GM23338 (cell line): ENCODE results near the gene TBC1D9. TPM values are rescaled to one million over a fixed set of nuclear protein-coding genes. Genes with fewer than 3 reads are reported as not detected.

Experiments
- ATAC-seq: fragments of 200-7000 bp; cut with Tn5 transposase; 3 replicates; pipeline ENCODE4 v1.9.1; 2020
- DNase-seq: peaks from one replicate; pipeline ENCODE4 v3.0.0-alpha.2; 2015; ENCODE audit warnings: low spot score
- H2AFZ ChIP-seq: fragments of 200-600 bp; sonication (generic); 2 replicates; pipeline ENCODE4 v1.8.0; 2016; ENCODE audit warnings: antibody characterized with exemption, mild to moderate bottlenecking, moderate library complexity
- H3F3A ChIP-seq: fragments of 200-600 bp; sonication (generic); replicated peaks from 2 replicates; pipeline ENCODE4 v1.8.0; 2017; ENCODE audit warnings: antibody characterized with exemption, mixed run types, low read depth
- H3K27ac ChIP-seq: fragments of 200-600 bp; sonication (generic); 2 replicates; pipeline ENCODE4 v1.6.1; 2016; ENCODE audit warnings: low read depth
- H3K27me3 ChIP-seq: fragments of 200-600 bp; sonication (generic); 2 replicates; pipeline ENCODE4 v1.8.0; 2016; ENCODE audit warnings: mild to moderate bottlenecking, mixed run types, moderate library complexity; ENCODE audit not compliant: insufficient read depth
- H3K36me3 ChIP-seq: fragments of 200-600 bp; sonication (generic); 2 replicates; pipeline ENCODE4 v1.8.0; 2016; ENCODE audit warnings: mild to moderate bottlenecking; ENCODE audit not compliant: insufficient read depth
- H3K4me1 ChIP-seq: fragments of 200-600 bp; sonication (generic); 2 replicates; pipeline ENCODE4 v1.8.0; 2016; ENCODE audit warnings: mild to moderate bottlenecking, moderate library complexity; ENCODE audit not compliant: insufficient read depth
- H3K4me2 ChIP-seq: fragments of 200-600 bp; sonication (generic); 2 replicates; pipeline ENCODE4 v1.7.1; 2017; ENCODE audit warnings: mixed run types
- H3K4me3 ChIP-seq: fragments of 200-600 bp; sonication (generic); 2 replicates; pipeline ENCODE4 v1.6.1; 2016; ENCODE audit warnings: mixed run types
- H3K79me2 ChIP-seq: fragments of 200-600 bp; sonication (generic); replicated peaks from 2 replicates; pipeline ENCODE4 v1.8.0; 2017; ENCODE audit warnings: mild to moderate bottlenecking; ENCODE audit not compliant: insufficient read depth
- H3K9me2 ChIP-seq: fragments of 200-600 bp; sonication (generic); 2 replicates; pipeline ENCODE4 v1.8.0; 2017; ENCODE audit not compliant: insufficient read depth
- H4K20me1 ChIP-seq: fragments of 200-600 bp; sonication (generic); replicated peaks from 2 replicates; pipeline ENCODE4 v1.8.0; 2017; ENCODE audit warnings: mild to moderate bottlenecking; ENCODE audit not compliant: insufficient read depth
- H3K27ac Mint-ChIP-seq: 2 replicates; pipeline ENCODE4 v1.8.0; 2020; ENCODE audit warnings: inconsistent platforms, mild to moderate bottlenecking, moderate library complexity, mixed read lengths
- H3K27me3 Mint-ChIP-seq: 3 replicates; pipeline ENCODE4 v1.8.0; 2022; ENCODE audit warnings: low read depth, mild to moderate bottlenecking, moderate library complexity, mixed read lengths, inconsistent platforms; ENCODE audit not compliant: insufficient read depth, poor library complexity
- H3K36me3 Mint-ChIP-seq: 3 replicates; pipeline ENCODE4 v1.8.0; 2021; ENCODE audit warnings: low read depth, mild to moderate bottlenecking, inconsistent platforms, moderate library complexity, mixed read lengths
- H3K4me1 Mint-ChIP-seq: 3 replicates; pipeline ENCODE4 v1.8.0; 2020; ENCODE audit warnings: mild to moderate bottlenecking, inconsistent platforms, mixed read lengths
- H3K4me3 Mint-ChIP-seq: 3 replicates; pipeline ENCODE4 v1.8.0; 2021; ENCODE audit warnings: moderate library complexity, mild to moderate bottlenecking, inconsistent platforms, mixed read lengths
- H3K9me3 Mint-ChIP-seq: 3 replicates; pipeline ENCODE4 v1.8.0; 2020; ENCODE audit warnings: moderate library complexity, mild to moderate bottlenecking, inconsistent platforms, mixed read lengths
- CREB1 ChIP-seq: fragments of 250-450 bp; sonication (Bioruptor Pico); IDR thresholded peaks from 2 replicates; pipeline ENCODE4 v1.5.0; 2020; ENCODE audit warnings: low read depth, mild to moderate bottlenecking, moderate library complexity
- CTCF ChIP-seq, 2 experiments: fragments of 200-600 bp in 1 of 2; sonication (generic) in 1 of 2; conservative IDR thresholded peaks; 2 replicates each; pipeline versions ENCODE4 v1.5.1 to v1.6.1; 2016 to 2017; ENCODE audit warnings: antibody characterized with exemption in 2 of 2, low read depth in 2 of 2, mild to moderate bottlenecking in 2 of 2, moderate library complexity in 1 of 2
- EZH2 ChIP-seq: fragments of 200-600 bp; sonication (generic); IDR thresholded peaks from one replicate; pipeline ENCODE4 v1.8.0; 2017; ENCODE audit warnings: antibody characterized with exemption, mild to moderate bottlenecking, low read depth; ENCODE audit not compliant: unreplicated experiment
- EZH2phosphoT487 ChIP-seq: fragments of 200-600 bp; sonication (generic); IDR thresholded peaks from one replicate; pipeline ENCODE4 v1.8.1; 2018; ENCODE audit warnings: antibody characterized with exemption; ENCODE audit not compliant: unreplicated experiment
- JUNB ChIP-seq: IDR thresholded peaks from one replicate; pipeline ENCODE4 v1.6.1; 2016; ENCODE audit warnings: antibody characterized with exemption; ENCODE audit not compliant: unreplicated experiment
- NANOG ChIP-seq: IDR thresholded peaks from 2 replicates; pipeline ENCODE4 v1.6.1; 2016; ENCODE audit warnings: antibody characterized with exemption, borderline replicate concordance
- POLR2AphosphoS5 ChIP-seq: IDR thresholded peaks from 2 replicates; pipeline ENCODE4 v1.6.1; 2016; ENCODE audit warnings: antibody characterized with exemption, low read depth
- REST ChIP-seq: IDR thresholded peaks from one replicate; pipeline ENCODE4 v1.6.1; 2018; ENCODE audit warnings: antibody characterized with exemption; ENCODE audit not compliant: unreplicated experiment
- STAT1 ChIP-seq: IDR thresholded peaks from one replicate; pipeline ENCODE4 v1.6.1; 2016; ENCODE audit warnings: antibody characterized with exemption; ENCODE audit not compliant: unreplicated experiment
- ZNF114 ChIP-seq: fragments of 250-450 bp; sonication (Bioruptor Pico); IDR thresholded peaks from 2 replicates; pipeline ENCODE4 v1.5.0; 2020; ENCODE audit warnings: mild to moderate bottlenecking, moderate library complexity
- ZNF331 ChIP-seq: fragments of 250-450 bp; sonication (Bioruptor Pico); IDR thresholded peaks from 2 replicates; pipeline ENCODE4 v1.5.0; 2020; ENCODE audit warnings: low read depth, mild to moderate bottlenecking, moderate library complexity
- polyA plus RNA-seq: library from polyadenylated mRNA; unstranded; fragments of >200 nt; fragmentation: Nextera tagmentation; extraction: Ambion mirVana; gene quantifications from 2 replicates; pipeline ENCODE4 v1.2.1, GENCODE V29; 2016
- total RNA-seq: library from RNA; depleted of rRNA; stranded (reverse); fragments of >200 nt; shearing (Covaris generic); gene quantifications from 2 replicates; pipeline ENCODE4 v1.2.3, GENCODE V29; 2014
- TF ChIP-seq, protein P1 (sequence below): IDR thresholded peaks from 2 replicates; pipeline ENCODE4 v1.6.1; 2016; ENCODE audit warnings: antibody characterized with exemption
- TF ChIP-seq, protein P2 (sequence below): fragments of 250-450 bp; sonication (Bioruptor Pico); IDR thresholded peaks from 2 replicates; pipeline ENCODE4 v1.5.0; 2020; ENCODE audit warnings: mild to moderate bottlenecking, moderate library complexity

TBC1D9 gene
- total and polyA plus RNA-seq, 2 experiments from 2014 or later, result 0.03 to 0.56 TPM

DNA sequence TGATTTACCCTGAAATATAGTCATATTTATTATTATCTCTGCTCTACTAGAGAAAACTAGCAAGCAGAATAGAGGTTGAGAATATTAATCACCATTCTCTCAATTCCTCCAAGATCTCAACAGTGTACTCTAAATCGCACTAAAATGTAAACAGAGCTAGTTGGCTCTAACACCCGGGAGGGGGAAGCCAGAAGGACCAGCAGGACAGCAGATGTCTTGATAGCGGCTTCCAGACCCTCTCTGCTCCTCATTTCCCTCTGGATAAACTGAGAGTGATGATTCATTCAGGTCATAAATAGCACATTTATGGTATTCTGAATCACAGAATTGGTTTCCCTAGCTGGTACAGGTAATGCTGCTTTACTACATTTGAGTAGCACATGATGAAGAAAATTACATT is 82.5 kb downstream of the TBC1D9 start:
- Mint-ChIP-seq H3K27ac (no peak overlapping the region), H3K9me3 (no peaks in the 10 kb centered on the region), H3K27me3 (no peaks in the 10 kb centered on the region), H3K4me3 (no peak overlapping the region), H3K36me3 (no peaks in the 10 kb centered on the region), H3K4me1 (no peaks in the 10 kb centered on the region)
- no peak overlapping the region for H3K4me3 ChIP-seq
- no peaks in the 10 kb centered on the region for H3K36me3 ChIP-seq
- H4K20me1 ChIP-seq, result no peaks in the 10 kb centered on the region
- DNase-seq, result no peak
- no peaks in the 10 kb centered on the region for H3K79me2 ChIP-seq
- H3K9me2 ChIP-seq, result no peaks in the 10 kb centered on the region
- no peaks in the 10 kb centered on the region for H3K27me3 ChIP-seq
- H3K4me2 ChIP-seq, result no peak overlapping the region
- no peaks in the 10 kb centered on the region for H3F3A ChIP-seq
- H2AFZ ChIP-seq, result no peak overlapping the region
- no peaks in the 10 kb centered on the region for H3K4me1 ChIP-seq
- no peak for TF ChIP-seq STAT1
- TF ChIP-seq CREB1 (CRISPR knock-in tag), result no peak
- TF ChIP-seq NANOG, result no peak
- TF ChIP-seq, protein P1, sequence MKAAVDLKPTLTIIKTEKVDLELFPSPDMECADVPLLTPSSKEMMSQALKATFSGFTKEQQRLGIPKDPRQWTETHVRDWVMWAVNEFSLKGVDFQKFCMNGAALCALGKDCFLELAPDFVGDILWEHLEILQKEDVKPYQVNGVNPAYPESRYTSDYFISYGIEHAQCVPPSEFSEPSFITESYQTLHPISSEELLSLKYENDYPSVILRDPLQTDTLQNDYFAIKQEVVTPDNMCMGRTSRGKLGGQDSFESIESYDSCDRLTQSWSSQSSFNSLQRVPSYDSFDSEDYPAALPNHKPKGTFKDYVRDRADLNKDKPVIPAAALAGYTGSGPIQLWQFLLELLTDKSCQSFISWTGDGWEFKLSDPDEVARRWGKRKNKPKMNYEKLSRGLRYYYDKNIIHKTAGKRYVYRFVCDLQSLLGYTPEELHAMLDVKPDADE, result no peak
- no peak for TF ChIP-seq EZH2
- TF ChIP-seq ZNF331 (CRISPR knock-in tag), result no peak
- no peak for TF ChIP-seq JUNB
- TF ChIP-seq POLR2AphosphoS5, result no peak
- TF ChIP-seq EZH2phosphoT487, result no peak
- TF ChIP-seq, protein P2, sequence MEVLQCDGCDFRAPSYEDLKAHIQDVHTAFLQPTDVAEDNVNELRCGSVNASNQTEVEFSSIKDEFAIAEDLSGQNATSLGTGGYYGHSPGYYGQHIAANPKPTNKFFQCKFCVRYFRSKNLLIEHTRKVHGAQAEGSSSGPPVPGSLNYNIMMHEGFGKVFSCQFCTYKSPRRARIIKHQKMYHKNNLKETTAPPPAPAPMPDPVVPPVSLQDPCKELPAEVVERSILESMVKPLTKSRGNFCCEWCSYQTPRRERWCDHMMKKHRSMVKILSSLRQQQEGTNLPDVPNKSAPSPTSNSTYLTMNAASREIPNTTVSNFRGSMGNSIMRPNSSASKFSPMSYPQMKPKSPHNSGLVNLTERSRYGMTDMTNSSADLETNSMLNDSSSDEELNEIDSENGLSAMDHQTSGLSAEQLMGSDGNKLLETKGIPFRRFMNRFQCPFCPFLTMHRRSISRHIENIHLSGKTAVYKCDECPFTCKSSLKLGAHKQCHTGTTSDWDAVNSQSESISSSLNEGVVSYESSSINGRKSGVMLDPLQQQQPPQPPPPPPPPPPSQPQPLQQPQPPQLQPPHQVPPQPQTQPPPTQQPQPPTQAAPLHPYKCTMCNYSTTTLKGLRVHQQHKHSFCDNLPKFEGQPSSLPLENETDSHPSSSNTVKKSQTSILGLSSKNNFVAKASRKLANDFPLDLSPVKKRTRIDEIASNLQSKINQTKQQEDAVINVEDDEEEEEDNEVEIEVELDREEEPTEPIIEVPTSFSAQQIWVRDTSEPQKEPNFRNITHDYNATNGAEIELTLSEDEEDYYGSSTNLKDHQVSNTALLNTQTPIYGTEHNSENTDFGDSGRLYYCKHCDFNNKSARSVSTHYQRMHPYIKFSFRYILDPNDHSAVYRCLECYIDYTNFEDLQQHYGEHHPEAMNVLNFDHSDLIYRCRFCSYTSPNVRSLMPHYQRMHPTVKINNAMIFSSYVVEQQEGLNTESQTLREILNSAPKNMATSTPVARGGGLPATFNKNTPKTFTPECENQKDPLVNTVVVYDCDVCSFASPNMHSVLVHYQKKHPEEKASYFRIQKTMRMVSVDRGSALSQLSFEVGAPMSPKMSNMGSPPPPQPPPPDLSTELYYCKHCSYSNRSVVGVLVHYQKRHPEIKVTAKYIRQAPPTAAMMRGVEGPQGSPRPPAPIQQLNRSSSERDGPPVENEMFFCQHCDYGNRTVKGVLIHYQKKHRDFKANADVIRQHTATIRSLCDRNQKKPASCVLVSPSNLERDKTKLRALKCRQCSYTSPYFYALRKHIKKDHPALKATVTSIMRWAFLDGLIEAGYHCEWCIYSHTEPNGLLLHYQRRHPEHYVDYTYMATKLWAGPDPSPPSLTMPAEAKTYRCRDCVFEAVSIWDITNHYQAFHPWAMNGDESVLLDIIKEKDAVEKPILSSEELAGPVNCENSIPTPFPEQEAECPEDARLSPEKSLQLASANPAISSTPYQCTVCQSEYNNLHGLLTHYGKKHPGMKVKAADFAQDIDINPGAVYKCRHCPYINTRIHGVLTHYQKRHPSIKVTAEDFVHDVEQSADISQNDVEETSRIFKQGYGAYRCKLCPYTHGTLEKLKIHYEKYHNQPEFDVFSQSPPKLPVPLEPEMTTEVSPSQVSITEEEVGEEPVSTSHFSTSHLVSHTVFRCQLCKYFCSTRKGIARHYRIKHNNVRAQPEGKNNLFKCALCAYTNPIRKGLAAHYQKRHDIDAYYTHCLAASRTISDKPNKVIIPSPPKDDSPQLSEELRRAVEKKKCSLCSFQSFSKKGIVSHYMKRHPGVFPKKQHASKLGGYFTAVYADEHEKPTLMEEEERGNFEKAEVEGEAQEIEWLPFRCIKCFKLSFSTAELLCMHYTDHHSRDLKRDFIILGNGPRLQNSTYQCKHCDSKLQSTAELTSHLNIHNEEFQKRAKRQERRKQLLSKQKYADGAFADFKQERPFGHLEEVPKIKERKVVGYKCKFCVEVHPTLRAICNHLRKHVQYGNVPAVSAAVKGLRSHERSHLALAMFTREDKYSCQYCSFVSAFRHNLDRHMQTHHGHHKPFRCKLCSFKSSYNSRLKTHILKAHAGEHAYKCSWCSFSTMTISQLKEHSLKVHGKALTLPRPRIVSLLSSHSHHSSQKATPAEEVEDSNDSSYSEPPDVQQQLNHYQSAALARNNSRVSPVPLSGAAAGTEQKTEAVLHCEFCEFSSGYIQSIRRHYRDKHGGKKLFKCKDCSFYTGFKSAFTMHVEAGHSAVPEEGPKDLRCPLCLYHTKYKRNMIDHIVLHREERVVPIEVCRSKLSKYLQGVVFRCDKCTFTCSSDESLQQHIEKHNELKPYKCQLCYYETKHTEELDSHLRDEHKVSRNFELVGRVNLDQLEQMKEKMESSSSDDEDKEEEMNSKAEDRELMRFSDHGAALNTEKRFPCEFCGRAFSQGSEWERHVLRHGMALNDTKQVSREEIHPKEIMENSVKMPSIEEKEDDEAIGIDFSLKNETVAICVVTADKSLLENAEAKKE (CRISPR knock-in tag), result no peak
- no peak for TF ChIP-seq CTCF (conservative IDR thresholded peaks at IDR 0.05; ENCODE audit: low read depth in 2 of 2)
- no peak for TF ChIP-seq ZNF114
- TF ChIP-seq REST, result no peak
- no peak overlapping the region for H3K27ac ChIP-seq
- ATAC-seq, result no peak
